SK-N-SH treated with all-trans-retinoic acid at 6 μM for 48 hours (cell line): ENCODE results near the gene CTNNA3.

Source experiments
- ATAC-seq: fragments of 200-7000 bp; cut with Tn5 transposase; 3 replicates; pipeline ENCODE4 v1.9.1; 2020; ENCODE audit warnings: mild to moderate bottlenecking, moderate library complexity
- ARNTL ChIP-seq: fragments of 450-650 bp; formaldehyde crosslinking; IDR thresholded peaks from 2 replicates; pipeline ENCODE4 v1.5.0; 2020; ENCODE audit warnings: low read depth, mild to moderate bottlenecking, moderate library complexity, borderline replicate concordance
- BACH2 ChIP-seq: fragments of 250-450 bp; sonication (Bioruptor Pico); IDR thresholded peaks from 2 replicates; pipeline ENCODE4 v1.9.0; 2021; ENCODE audit warnings: mild to moderate bottlenecking, borderline replicate concordance
- CSDC2 ChIP-seq: fragments of 250-450 bp; sonication (Bioruptor Pico); IDR thresholded peaks from 2 replicates; pipeline ENCODE4 v1.5.0; 2020; ENCODE audit warnings: mild to moderate bottlenecking, moderate library complexity
- ESRRG ChIP-seq: fragments of 250-450 bp; sonication (Bioruptor Pico); IDR thresholded peaks from 2 replicates; pipeline ENCODE4 v1.6.1; 2021; ENCODE audit warnings: mild to moderate bottlenecking
- GLIS3 ChIP-seq: fragments of 250-450 bp; sonication (Bioruptor Pico); IDR thresholded peaks from 2 replicates; pipeline ENCODE4 v1.5.0; 2020; ENCODE audit warnings: mild to moderate bottlenecking, moderate library complexity
- ISL1 ChIP-seq: fragments of 250-450 bp; sonication (Bioruptor Pico); IDR thresholded peaks from 2 replicates; pipeline ENCODE4 v2.1.2; 2022; ENCODE audit warnings: mild to moderate bottlenecking, moderate library complexity
- OSR1 ChIP-seq: fragments of 250-450 bp; sonication (Bioruptor Pico); IDR thresholded peaks from 2 replicates; pipeline ENCODE4 v1.8.0; 2022; ENCODE audit warnings: moderate library complexity, mild to moderate bottlenecking, inconsistent platforms
- PPARA ChIP-seq: fragments of 250-450 bp; sonication (Bioruptor Pico); IDR thresholded peaks from 2 replicates; pipeline ENCODE4 v1.5.0; 2020; ENCODE audit warnings: mild to moderate bottlenecking, borderline replicate concordance
- RARB ChIP-seq: fragments of 250-450 bp; sonication (Bioruptor Pico); IDR thresholded peaks from 2 replicates; pipeline ENCODE4 v1.8.0; 2021; ENCODE audit warnings: mild to moderate bottlenecking, moderate library complexity
- SNAI2 ChIP-seq: fragments of 250-450 bp; sonication (Bioruptor Pico); IDR thresholded peaks from 2 replicates; pipeline ENCODE4 v1.5.0; 2020; ENCODE audit warnings: mild to moderate bottlenecking, moderate library complexity
- TCF4 ChIP-seq: fragments of 250-450 bp; sonication (Bioruptor Pico); IDR thresholded peaks from 2 replicates; pipeline ENCODE4 v1.8.0; 2021; ENCODE audit warnings: mild to moderate bottlenecking, moderate library complexity, borderline replicate concordance
- TOX ChIP-seq: fragments of 250-450 bp; sonication (Bioruptor Pico); IDR thresholded peaks from 2 replicates; pipeline ENCODE4 v1.8.0; 2021; ENCODE audit warnings: mild to moderate bottlenecking, moderate library complexity, borderline replicate concordance
- ZC3H10 ChIP-seq: fragments of 250-450 bp; sonication (Bioruptor Pico); IDR thresholded peaks from 2 replicates; pipeline ENCODE4 v1.5.1; 2021; ENCODE audit warnings: mild to moderate bottlenecking, moderate library complexity
- ZFP30 ChIP-seq: fragments of 450-650 bp; formaldehyde crosslinking; IDR thresholded peaks from 2 replicates; pipeline ENCODE4 v1.5.0; 2022; ENCODE audit warnings: mild to moderate bottlenecking, moderate library complexity
- ZNF565 ChIP-seq: fragments of 450-650 bp; formaldehyde crosslinking; conservative IDR thresholded peaks from 2 replicates; pipeline ENCODE4 v1.5.0; 2020; ENCODE audit warnings: low read depth, mild to moderate bottlenecking, moderate library complexity
- ZNF70 ChIP-seq: fragments of 450-650 bp; formaldehyde crosslinking; IDR thresholded peaks from 2 replicates; pipeline ENCODE4 v1.5.0; 2020; ENCODE audit warnings: mild to moderate bottlenecking, moderate library complexity
- TF ChIP-seq, protein P1 (sequence below): fragments of 250-450 bp; sonication (Bioruptor Pico); IDR thresholded peaks from 2 replicates; pipeline ENCODE4 v1.5.1; 2021; ENCODE audit warnings: mild to moderate bottlenecking, moderate library complexity
- TF ChIP-seq, protein P2 (sequence below): fragments of 250-450 bp; sonication (Bioruptor Pico); IDR thresholded peaks from 2 replicates; pipeline ENCODE4 v1.5.0; 2020; ENCODE audit warnings: mild to moderate bottlenecking, moderate library complexity
- TF ChIP-seq, protein P3 (sequence below): fragments of 250-450 bp; sonication (Bioruptor Pico); IDR thresholded peaks from 2 replicates; pipeline ENCODE4 v1.8.0; 2021; ENCODE audit warnings: low read depth, mild to moderate bottlenecking, moderate library complexity, borderline replicate concordance

Gene CTNNA3

DNA sequence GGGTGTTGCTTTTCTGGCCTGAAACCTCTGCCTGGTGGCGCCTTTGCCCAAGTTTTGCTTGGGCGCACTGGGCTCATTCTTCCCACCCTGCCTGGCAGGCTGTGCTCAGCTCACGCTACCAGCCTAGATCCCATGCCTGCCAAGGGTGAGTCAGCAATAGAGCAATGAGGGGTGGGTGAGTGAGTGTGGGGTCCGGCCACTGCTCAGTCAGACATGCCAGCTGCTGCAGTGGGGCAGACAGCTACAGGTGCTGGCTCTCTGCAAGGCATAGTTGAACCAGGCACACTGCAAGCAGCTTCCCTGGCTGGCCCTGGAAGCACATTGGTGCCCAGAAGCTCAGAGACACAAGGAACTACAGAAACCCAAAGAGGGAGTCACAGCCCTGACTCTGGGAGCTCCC lies 1451.0 kb downstream of the CTNNA3 start:
- TF ChIP-seq, protein P1, sequence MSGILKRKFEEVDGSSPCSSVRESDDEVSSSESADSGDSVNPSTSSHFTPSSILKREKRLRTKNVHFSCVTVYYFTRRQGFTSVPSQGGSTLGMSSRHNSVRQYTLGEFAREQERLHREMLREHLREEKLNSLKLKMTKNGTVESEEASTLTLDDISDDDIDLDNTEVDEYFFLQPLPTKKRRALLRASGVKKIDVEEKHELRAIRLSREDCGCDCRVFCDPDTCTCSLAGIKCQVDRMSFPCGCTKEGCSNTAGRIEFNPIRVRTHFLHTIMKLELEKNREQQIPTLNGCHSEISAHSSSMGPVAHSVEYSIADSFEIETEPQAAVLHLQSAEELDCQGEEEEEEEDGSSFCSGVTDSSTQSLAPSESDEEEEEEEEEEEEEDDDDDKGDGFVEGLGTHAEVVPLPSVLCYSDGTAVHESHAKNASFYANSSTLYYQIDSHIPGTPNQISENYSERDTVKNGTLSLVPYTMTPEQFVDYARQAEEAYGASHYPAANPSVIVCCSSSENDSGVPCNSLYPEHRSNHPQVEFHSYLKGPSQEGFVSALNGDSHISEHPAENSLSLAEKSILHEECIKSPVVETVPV (CRISPR knock-in tag): no peak
- TF ChIP-seq ZNF565 (no peak), ESRRG (CRISPR knock-in tag) (no peak), ARNTL (CRISPR knock-in tag) (no peak), RARB (no peak), PPARA (CRISPR knock-in tag) (no peak), GLIS3 (no peak), OSR1 (CRISPR knock-in tag) (no peak), ZC3H10 (CRISPR knock-in tag) (no peak), ZNF70 (CRISPR knock-in tag) (no peak), TCF4 (CRISPR knock-in tag) (no peak)
- TF ChIP-seq, protein P2, sequence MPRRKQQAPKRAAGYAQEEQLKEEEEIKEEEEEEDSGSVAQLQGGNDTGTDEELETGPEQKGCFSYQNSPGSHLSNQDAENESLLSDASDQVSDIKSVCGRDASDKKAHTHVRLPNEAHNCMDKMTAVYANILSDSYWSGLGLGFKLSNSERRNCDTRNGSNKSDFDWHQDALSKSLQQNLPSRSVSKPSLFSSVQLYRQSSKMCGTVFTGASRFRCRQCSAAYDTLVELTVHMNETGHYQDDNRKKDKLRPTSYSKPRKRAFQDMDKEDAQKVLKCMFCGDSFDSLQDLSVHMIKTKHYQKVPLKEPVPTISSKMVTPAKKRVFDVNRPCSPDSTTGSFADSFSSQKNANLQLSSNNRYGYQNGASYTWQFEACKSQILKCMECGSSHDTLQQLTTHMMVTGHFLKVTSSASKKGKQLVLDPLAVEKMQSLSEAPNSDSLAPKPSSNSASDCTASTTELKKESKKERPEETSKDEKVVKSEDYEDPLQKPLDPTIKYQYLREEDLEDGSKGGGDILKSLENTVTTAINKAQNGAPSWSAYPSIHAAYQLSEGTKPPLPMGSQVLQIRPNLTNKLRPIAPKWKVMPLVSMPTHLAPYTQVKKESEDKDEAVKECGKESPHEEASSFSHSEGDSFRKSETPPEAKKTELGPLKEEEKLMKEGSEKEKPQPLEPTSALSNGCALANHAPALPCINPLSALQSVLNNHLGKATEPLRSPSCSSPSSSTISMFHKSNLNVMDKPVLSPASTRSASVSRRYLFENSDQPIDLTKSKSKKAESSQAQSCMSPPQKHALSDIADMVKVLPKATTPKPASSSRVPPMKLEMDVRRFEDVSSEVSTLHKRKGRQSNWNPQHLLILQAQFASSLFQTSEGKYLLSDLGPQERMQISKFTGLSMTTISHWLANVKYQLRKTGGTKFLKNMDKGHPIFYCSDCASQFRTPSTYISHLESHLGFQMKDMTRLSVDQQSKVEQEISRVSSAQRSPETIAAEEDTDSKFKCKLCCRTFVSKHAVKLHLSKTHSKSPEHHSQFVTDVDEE (CRISPR knock-in tag): no peak
- TF ChIP-seq, protein P3, sequence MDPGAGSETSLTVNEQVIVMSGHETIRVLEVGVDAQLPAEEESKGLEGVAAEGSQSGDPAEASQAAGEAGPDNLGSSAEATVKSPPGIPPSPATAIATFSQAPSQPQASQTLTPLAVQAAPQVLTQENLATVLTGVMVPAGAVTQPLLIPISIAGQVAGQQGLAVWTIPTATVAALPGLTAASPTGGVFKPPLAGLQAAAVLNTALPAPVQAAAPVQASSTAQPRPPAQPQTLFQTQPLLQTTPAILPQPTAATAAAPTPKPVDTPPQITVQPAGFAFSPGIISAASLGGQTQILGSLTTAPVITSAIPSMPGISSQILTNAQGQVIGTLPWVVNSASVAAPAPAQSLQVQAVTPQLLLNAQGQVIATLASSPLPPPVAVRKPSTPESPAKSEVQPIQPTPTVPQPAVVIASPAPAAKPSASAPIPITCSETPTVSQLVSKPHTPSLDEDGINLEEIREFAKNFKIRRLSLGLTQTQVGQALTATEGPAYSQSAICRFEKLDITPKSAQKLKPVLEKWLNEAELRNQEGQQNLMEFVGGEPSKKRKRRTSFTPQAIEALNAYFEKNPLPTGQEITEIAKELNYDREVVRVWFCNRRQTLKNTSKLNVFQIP (CRISPR knock-in tag): no peak
- ATAC-seq: no peak

DNA sequence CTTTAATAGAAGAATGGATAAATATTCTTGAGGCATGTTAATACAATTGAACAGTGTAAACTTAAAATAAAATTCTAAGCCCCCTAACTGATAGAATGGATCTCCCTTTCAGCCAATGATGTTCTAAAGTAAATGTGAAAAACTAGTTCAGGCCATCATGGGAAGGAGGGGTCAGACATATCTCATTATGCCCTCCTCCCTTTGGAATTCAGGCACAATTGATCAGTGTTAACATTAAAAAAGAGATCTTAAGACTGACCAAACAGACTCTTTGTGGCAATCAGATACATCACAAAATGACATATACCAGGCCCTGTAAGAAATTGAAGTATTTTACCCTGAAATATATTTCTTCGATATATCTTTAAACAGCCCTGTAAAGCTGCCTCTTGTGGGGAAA lies 1453.1 kb downstream of the CTNNA3 start:
- TF ChIP-seq ZFP30 (CRISPR knock-in tag) (no peak), BACH2 (CRISPR knock-in tag) (no peak), ZNF70 (CRISPR knock-in tag) (no peak), ARNTL (CRISPR knock-in tag) (no peak), ISL1 (no peak), GLIS3 (no peak), SNAI2 (no peak), ESRRG (CRISPR knock-in tag) (no peak), CSDC2 (CRISPR knock-in tag) (no peak), TOX (no peak), OSR1 (CRISPR knock-in tag) (no peak), ZNF565 (no peak), PPARA (CRISPR knock-in tag) (no peak)
- TF ChIP-seq, protein P2 (CRISPR knock-in tag): no peak
- TF ChIP-seq, protein P3 (CRISPR knock-in tag): no peak
- TF ChIP-seq, protein P1 (CRISPR knock-in tag): no peak
- TF ChIP-seq, all 23 proteins: peak for 0
- ATAC-seq: no peak
